ENCODE data around the gene TNNC2. TPM values are rescaled to one million over a fixed set of nuclear protein-coding genes. Genes with fewer than 3 reads are reported as not detected.
A peak's percentile ranks its signal among the peaks of the same experiment; 100 is the strongest.

Gene TNNC2
- total and polyA plus RNA-seq, 2 experiments from 2014 or later = 0.83 TPM; not detected in 1

DNA sequence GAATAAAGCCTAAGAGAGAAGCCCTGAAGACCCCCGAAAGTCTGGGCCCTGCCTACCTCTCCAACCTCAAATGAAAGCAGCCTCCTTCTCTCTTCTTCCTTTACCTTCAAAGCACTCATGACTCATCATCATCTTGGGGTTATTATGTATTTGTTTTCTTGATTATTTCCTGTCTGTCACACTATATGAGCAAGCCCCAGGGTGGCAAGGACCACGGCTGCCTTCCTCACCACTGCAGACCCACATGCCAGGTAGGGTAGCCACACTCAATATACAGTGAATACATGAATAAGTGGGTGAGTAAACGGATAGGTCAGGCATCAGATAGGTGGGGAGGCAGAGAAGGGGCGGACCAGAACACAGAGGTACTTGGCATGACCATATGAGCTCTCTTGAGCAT lies 44.2 kb downstream of the TNNC2 start:
- H3K4me2 ChIP-seq (ENCODE audit: unreplicated experiment) = no peak overlapping the region
- in situ Hi-C loops (cut with MboI) = loop anchor here (25.0 kb wide), 1 partner anchor 771 kb away; no protein-coding TSS in a partner anchor

DNA sequence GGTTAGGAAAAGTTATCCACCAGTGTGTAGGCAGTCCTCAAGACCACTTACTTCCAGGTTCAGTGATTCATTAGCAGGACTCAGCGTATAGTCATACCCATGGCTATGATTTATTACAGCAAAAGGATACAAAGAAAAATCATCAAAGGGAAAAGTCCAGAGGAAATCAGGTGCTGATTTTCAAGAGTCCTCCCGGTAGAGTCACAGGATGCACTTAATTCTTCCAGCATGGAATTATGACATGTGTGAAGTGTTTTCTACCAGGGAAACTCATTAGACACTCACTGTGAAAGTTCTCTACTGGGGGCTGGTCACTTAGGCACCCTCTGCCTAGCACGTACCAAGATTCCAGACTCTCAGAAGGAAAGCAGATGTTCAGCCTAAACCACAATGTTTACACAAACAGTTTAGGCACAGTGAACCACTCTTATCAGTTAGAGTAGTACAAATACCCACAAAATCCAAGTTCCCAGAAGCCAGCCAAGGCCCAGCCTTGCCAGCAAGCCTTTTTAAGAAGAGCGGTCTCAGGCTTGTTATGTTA lies 45.7 kb downstream of the TNNC2 start:
- Histone ChIP-seq H3K79me2 (ENCODE audit: insufficient read depth) (no peaks in the 10 kb centered on the region), H3K4me2 (ENCODE audit: unreplicated experiment) (peak overlapping the region; percentile 69), H3K27ac (peak overlapping the region; percentile 94), H3K4me1 (ENCODE audit: insufficient read depth) (peaks cover 52% of the 10 kb centered on the region), H3K9ac (peak overlapping the region; percentile 69; the same call in 1 of the 2 replicates), H3K9me3 (ENCODE audit: low read depth) (no peaks in the 10 kb centered on the region), H3K27me3 (replicated peaks; ENCODE audit: insufficient read depth) (no peaks in the 10 kb centered on the region), H3K4me3 (no peak overlapping the region; the same call in 1 of the 2 replicates), H3F3A (ENCODE audit: insufficient read depth) (peaks cover 53% of the 10 kb centered on the region), H3K36me3 (ENCODE audit: low read depth) (no peaks in the 10 kb centered on the region), H3K9me2 (ENCODE audit: insufficient read depth) (no peaks in the 10 kb centered on the region), H4K20me1 (ENCODE audit: insufficient read depth) (no peaks in the 10 kb centered on the region), H2AFZ (no peak overlapping the region)
- TF ChIP-seq EZH2 (IDR thresholded peaks at IDR 0.05; ENCODE audit: insufficient read depth, poor library complexity, severe bottlenecking) = no peak
- TF ChIP-seq EZH2phosphoT487 (IDR thresholded peaks at IDR 0.05; ENCODE audit: insufficient read depth, low read depth) = peak; percentile 83; the same call in 1 of the 2 replicates
- WGBS, 2 experiments (ENCODE audit: low coverage in 1 of 2, low lambda C conversion rate in 2 of 2, missing lambda C conversion rate in 2 of 2) = 2 to 4% methylated on average over 4 of the region's 4 CpGs
- in situ Hi-C loops (cut with MboI) = loop anchor here (25.0 kb wide), 1 partner anchor 769 kb away; no protein-coding TSS in a partner anchor
- DNase-seq = peak; percentile 89

More for the DNA sequence above, 44.2 kb downstream of the TNNC2 start:
- Histone ChIP-seq H3K9me3 (ENCODE audit: low read depth) (no peaks in the 10 kb centered on the region), H3F3A (ENCODE audit: insufficient read depth) (peaks cover 52% of the 10 kb centered on the region), H3K79me2 (ENCODE audit: insufficient read depth) (no peaks in the 10 kb centered on the region), H3K4me3 (no peak overlapping the region), H3K36me3 (ENCODE audit: low read depth) (no peaks in the 10 kb centered on the region), H4K20me1 (ENCODE audit: insufficient read depth) (no peaks in the 10 kb centered on the region), H3K4me1 (ENCODE audit: insufficient read depth) (peaks cover 50% of the 10 kb centered on the region), H3K9me2 (ENCODE audit: insufficient read depth) (no peaks in the 10 kb centered on the region), H3K27ac (no peak overlapping the region), H3K27me3 (replicated peaks; ENCODE audit: insufficient read depth) (no peaks in the 10 kb centered on the region), H3K9ac (no peak overlapping the region), H2AFZ (no peak overlapping the region)
- WGBS, 2 experiments (ENCODE audit: low coverage in 1 of 2, low lambda C conversion rate in 2 of 2, missing lambda C conversion rate in 2 of 2) = 73 to 75% methylated on average over 4 of the region's 4 CpGs
- TF ChIP-seq EZH2phosphoT487 (IDR thresholded peaks at IDR 0.05; ENCODE audit: insufficient read depth, low read depth) (no peak), EZH2 (IDR thresholded peaks at IDR 0.05; ENCODE audit: insufficient read depth, poor library complexity, severe bottlenecking) (no peak)
- DNase-seq = peak; percentile 22

- peak; percentile 5 for DNase-seq
- in situ Hi-C loops (cut with MboI) = loop anchor here (25.0 kb wide), 1 partner anchor 768 kb away; no protein-coding TSS in a partner anchor
- Histone ChIP-seq H3K9me2 (ENCODE audit: insufficient read depth) (no peaks in the 10 kb centered on the region), H3K36me3 (ENCODE audit: low read depth) (no peaks in the 10 kb centered on the region), H3K9me3 (ENCODE audit: low read depth) (no peaks in the 10 kb centered on the region), H3K4me3 (no peak overlapping the region), H3K9ac (peak overlapping the region; percentile 69), H3K79me2 (ENCODE audit: insufficient read depth) (no peaks in the 10 kb centered on the region), H3K4me2 (ENCODE audit: unreplicated experiment) (peak overlapping the region; percentile 69), H3K27me3 (replicated peaks; ENCODE audit: insufficient read depth) (no peaks in the 10 kb centered on the region), H3K4me1 (ENCODE audit: insufficient read depth) (peaks cover 52% of the 10 kb centered on the region), H3K27ac (peak overlapping the region; percentile 94), H4K20me1 (ENCODE audit: insufficient read depth) (no peaks in the 10 kb centered on the region), H2AFZ (no peak overlapping the region), H3F3A (ENCODE audit: insufficient read depth) (peaks cover 53% of the 10 kb centered on the region)
- 56 to 61% methylated on average over 4 of the region's 4 CpGs for WGBS, 2 experiments (ENCODE audit: low coverage in 1 of 2, low lambda C conversion rate in 2 of 2, missing lambda C conversion rate in 2 of 2)
- TF ChIP-seq EZH2 (IDR thresholded peaks at IDR 0.05; ENCODE audit: insufficient read depth, poor library complexity, severe bottlenecking) (no peak), EZH2phosphoT487 (IDR thresholded peaks at IDR 0.05; ENCODE audit: insufficient read depth, low read depth) (no peak)
Measured at GRCh38 chr20:45780159-45780558, 47.0 kb downstream of the TNNC2 start.

- Histone ChIP-seq H2AFZ (no peak overlapping the region), H3K4me2 (ENCODE audit: unreplicated experiment) (peak overlapping the region; percentile 69), H3K27ac (peak overlapping the region; percentile 94), H3K4me3 (peak overlapping the region; percentile 38), H3K9ac (peak overlapping the region; percentile 69), H3K79me2 (ENCODE audit: insufficient read depth) (no peaks in the 10 kb centered on the region), H3K27me3 (replicated peaks; ENCODE audit: insufficient read depth) (no peaks in the 10 kb centered on the region), H3F3A (ENCODE audit: insufficient read depth) (peaks cover 53% of the 10 kb centered on the region), H4K20me1 (ENCODE audit: insufficient read depth) (no peaks in the 10 kb centered on the region), H3K4me1 (ENCODE audit: insufficient read depth) (peaks cover 52% of the 10 kb centered on the region), H3K9me2 (ENCODE audit: insufficient read depth) (no peaks in the 10 kb centered on the region), H3K9me3 (ENCODE audit: low read depth) (no peaks in the 10 kb centered on the region), H3K36me3 (ENCODE audit: low read depth) (no peaks in the 10 kb centered on the region)
- in situ Hi-C loops (cut with MboI) = loop anchor here (10.0 to 25.0 kb wide), 2 partner anchors 474 to 767 kb away; partner anchors contain the start of genes MATN4 and RBPJL
- TF ChIP-seq EZH2 (IDR thresholded peaks at IDR 0.05; ENCODE audit: insufficient read depth, poor library complexity, severe bottlenecking) = no peak
- no peak for TF ChIP-seq EZH2phosphoT487 (IDR thresholded peaks at IDR 0.05; ENCODE audit: insufficient read depth, low read depth)
- peak; percentile 98 for DNase-seq
- 14 to 18% methylated on average over 8 of the region's 8 CpGs for WGBS, 2 experiments (ENCODE audit: low coverage in 1 of 2, low lambda C conversion rate in 2 of 2, missing lambda C conversion rate in 2 of 2)
Measured at GRCh38 chr20:45779011-45779915, 47.8 kb downstream of the TNNC2 start.

Data from GM23248 (cell line).